B cell (primary cell): ENCODE measurements around the gene TGFBR3L.

Source experiments
- CTCF ChIP-seq: fragments of 200-600 bp; IDR thresholded peaks from one replicate; pipeline ENCODE4 v1.8.0; 2022; ENCODE audit warnings: antibody characterized with exemption, mild to moderate bottlenecking
- EZH2 ChIP-seq: IDR thresholded peaks from 2 replicates; pipeline ENCODE4 v1.6.1; 2012; ENCODE audit warnings: borderline replicate concordance, low read depth, mild to moderate bottlenecking, moderate library complexity, low read length; ENCODE audit not compliant: insufficient read depth, poor library complexity, severe bottlenecking

GRCh38 chr19:7924651-7925170 is 10.1 kb downstream of the TGFBR3L start:
- TF ChIP-seq CTCF (no peak), EZH2 (no peak)
